ENCODE measurements around the gene PDGFD.

PDGFD gene

GRCh38 chr11:104000798-104001197, 163.1 kb downstream of the PDGFD start:
- no peak for DNase-seq (ENCODE audit: low read depth)

GRCh38 chr11:103998826-103999508, 165.0 kb downstream of the PDGFD start:
- DNase-seq (ENCODE audit: low read depth), result no peak

GRCh38 chr11:103997082-103997481, 166.9 kb downstream of the PDGFD start:
- DNase-seq (ENCODE audit: low read depth), result no peak

- no peak for DNase-seq (ENCODE audit: low read depth)
Observed at GRCh38 chr11:103995896-103996295, 168.1 kb downstream of the PDGFD start.

- DNase-seq (ENCODE audit: low read depth), result no peak
Observed at GRCh38 chr11:103994518-103994917, 169.4 kb downstream of the PDGFD start.

- no peak for DNase-seq (ENCODE audit: low read depth)
Observed at GRCh38 chr11:103994094-103994493, 169.9 kb downstream of the PDGFD start.

- DNase-seq (ENCODE audit: low read depth), result no peak
Observed at GRCh38 chr11:103993507-103993906, 170.4 kb downstream of the PDGFD start.

GRCh38 chr11:103988595-103988969, 175.4 kb downstream of the PDGFD start:
- DNase-seq (ENCODE audit: low read depth), result no peak

GRCh38 chr11:103987629-103988594, 176.0 kb downstream of the PDGFD start:
- no peak for DNase-seq (ENCODE audit: low read depth)

- no peak for DNase-seq (ENCODE audit: low read depth)
Observed at GRCh38 chr11:103985041-103985440, 178.9 kb downstream of the PDGFD start.

- no peak for DNase-seq (ENCODE audit: low read depth)
Observed at GRCh38 chr11:103980108-103980507, 183.8 kb downstream of the PDGFD start.

- no peak for DNase-seq (ENCODE audit: low read depth)
Observed at GRCh38 chr11:103978616-103979595, 185.0 kb downstream of the PDGFD start.

- DNase-seq (ENCODE audit: low read depth), result no peak
Observed at GRCh38 chr11:103972013-103972412, 191.9 kb downstream of the PDGFD start.

- DNase-seq (ENCODE audit: low read depth), result no peak
Observed at GRCh38 chr11:103970701-103971249, 193.2 kb downstream of the PDGFD start.

- no peak for DNase-seq (ENCODE audit: low read depth)
Observed at GRCh38 chr11:103968685-103969084, 195.3 kb downstream of the PDGFD start.

- DNase-seq (ENCODE audit: low read depth), result no peak
Observed at GRCh38 chr11:103967985-103968384, 196.0 kb downstream of the PDGFD start.

- no peak for DNase-seq (ENCODE audit: low read depth)
Observed at GRCh38 chr11:103964390-103964789, 199.6 kb downstream of the PDGFD start.

GRCh38 chr11:103963648-103964047, 200.3 kb downstream of the PDGFD start:
- DNase-seq (ENCODE audit: low read depth), result no peak

- no peak for DNase-seq (ENCODE audit: low read depth)
Observed at GRCh38 chr11:103961010-103961409, 202.9 kb downstream of the PDGFD start.

- DNase-seq (ENCODE audit: low read depth), result no peak
Observed at GRCh38 chr11:103960108-103960507, 203.8 kb downstream of the PDGFD start.

- DNase-seq (ENCODE audit: low read depth), result no peak
Observed at GRCh38 chr11:103959279-103959942, 204.5 kb downstream of the PDGFD start.
